Measurements from ENCODE around the gene C11orf24. TPM values are rescaled to one million over a fixed set of nuclear protein-coding genes. Genes with fewer than 3 reads are reported as not detected.

C11orf24 gene
- total RNA-seq, 6 experiments from 2014 or later, result 39.4 to 70.9 (median 62.4) TPM

GRCh38 chr11:68295940-68296339 is 24.2 kb upstream of the C11orf24 start:
- no peaks in the 10 kb centered on the region for H3K36me3 ChIP-seq
- WGBS (ENCODE audit: insufficient coverage, low coverage, low lambda C conversion rate, missing lambda C conversion rate), result no CpG with 5 or more reads among the region's 5 CpGs
- no peak overlapping the region for H3K27ac ChIP-seq
- peaks cover 0 to 26% (median 10%) of the 10 kb centered on the region in 4 donors for H3K4me1 ChIP-seq
- no peak for TF ChIP-seq CTCF (IDR thresholded peaks at IDR 0.05)
- no peak for TF ChIP-seq POLR2A (IDR thresholded peaks at IDR 0.05)
- ATAC-seq (no peak), DNase-seq (no peak)
- H3K27me3 ChIP-seq, result no peaks in the 10 kb centered on the region
- intact Hi-C loops (cut with DNase I), result loop anchor here (5.0 to 10.0 kb wide), 2 partner anchors 39 to 81 kb away; partner anchors contain the start of gene KMT5B (in 1 of the 2)
- no peak overlapping the region for H3K4me3 ChIP-seq
- no peaks in the 10 kb centered on the region for H3K9me3 ChIP-seq

- no peaks in the 10 kb centered on the region for H3K36me3 ChIP-seq
- no peaks in the 10 kb centered on the region for H3K9me3 ChIP-seq
- WGBS (ENCODE audit: insufficient coverage, low coverage, low lambda C conversion rate, missing lambda C conversion rate), result 100% methylated on average over 1 of the region's 1 CpG
- DNase-seq, result no peak
- no peak overlapping the region for H3K4me3 ChIP-seq
- no peak overlapping the region for H3K27ac ChIP-seq
- intact Hi-C loops (cut with DNase I), result loop anchor here (5.0 to 10.0 kb wide), 2 partner anchors 38 to 80 kb away; partner anchors contain the start of gene KMT5B (in 1 of the 2)
- no peaks in the 10 kb centered on the region for H3K27me3 ChIP-seq
- TF ChIP-seq CTCF (IDR thresholded peaks at IDR 0.05), result no peak
- TF ChIP-seq POLR2A (IDR thresholded peaks at IDR 0.05), result no peak
- no peak for ATAC-seq
- H3K4me1 ChIP-seq, result peaks cover 0 to 26% (median 10%) of the 10 kb centered on the region in 4 donors
Measured at GRCh38 chr11:68295271-68295670, 23.5 kb upstream of the C11orf24 start.

GRCh38 chr11:68293708-68294107 is 21.9 kb upstream of the C11orf24 start:
- ATAC-seq (no peak), DNase-seq (no peak)
- no peaks in the 10 kb centered on the region for H3K36me3 ChIP-seq
- H3K27ac ChIP-seq, result no peak overlapping the region
- TF ChIP-seq POLR2A (IDR thresholded peaks at IDR 0.05) (no peak), CTCF (IDR thresholded peaks at IDR 0.05) (no peak)
- no peaks in the 10 kb centered on the region for H3K27me3 ChIP-seq
- intact Hi-C loops (cut with DNase I), result loop anchor here in 1 of 2 donors (10.0 kb wide), 1 partner anchor 79 kb away; the partner anchor contains the start of gene KMT5B
- WGBS (ENCODE audit: insufficient coverage, low coverage, low lambda C conversion rate, missing lambda C conversion rate), result 59% methylated on average over 2 of the region's 2 CpGs
- H3K4me3 ChIP-seq, result no peak overlapping the region
- no peaks in the 10 kb centered on the region for H3K9me3 ChIP-seq
- peaks cover 0 to 19% (median 8%) of the 10 kb centered on the region in 4 donors for H3K4me1 ChIP-seq

- Histone ChIP-seq H3K36me3 (no peaks in the 10 kb centered on the region), H3K4me1 (no peaks in the 10 kb centered on the region), H3K27ac (no peak overlapping the region), H3K4me3 (no peak overlapping the region), H3K9me3 (no peaks in the 10 kb centered on the region), H3K27me3 (no peaks in the 10 kb centered on the region)
- ATAC-seq (no peak), DNase-seq (no peak)
- intact Hi-C loops (cut with DNase I), result no loop called here
- no peak for TF ChIP-seq CTCF (IDR thresholded peaks at IDR 0.05)
- TF ChIP-seq POLR2A (IDR thresholded peaks at IDR 0.05), result no peak
- 89% methylated on average over 2 of the region's 2 CpGs for WGBS (ENCODE audit: insufficient coverage, low coverage, low lambda C conversion rate, missing lambda C conversion rate)
Measured at GRCh38 chr11:68289456-68289855, 17.7 kb upstream of the C11orf24 start.

All from right lobe of liver (tissue), 6 donors.